GM12872 (cell line): ENCODE results near the gene UBE3C.

ENCODE experiments used
- CTCF ChIP-seq: IDR thresholded peaks from 3 replicates; pipeline ENCODE4 v1.5.1; 2011; ENCODE audit warnings: low read depth, mild to moderate bottlenecking, low read length, moderate library complexity; ENCODE audit not compliant: insufficient read depth

Gene UBE3C

GRCh38 chr7:157282141-157282801 lies 143.5 kb downstream of the UBE3C start:
- no peak for TF ChIP-seq CTCF

GRCh38 chr7:157284229-157285014 lies 145.7 kb downstream of the UBE3C start:
- TF ChIP-seq CTCF: no peak

- no peak for TF ChIP-seq CTCF
Observed at GRCh38 chr7:157291404-157292080, 152.8 kb downstream of the UBE3C start.

DNA sequence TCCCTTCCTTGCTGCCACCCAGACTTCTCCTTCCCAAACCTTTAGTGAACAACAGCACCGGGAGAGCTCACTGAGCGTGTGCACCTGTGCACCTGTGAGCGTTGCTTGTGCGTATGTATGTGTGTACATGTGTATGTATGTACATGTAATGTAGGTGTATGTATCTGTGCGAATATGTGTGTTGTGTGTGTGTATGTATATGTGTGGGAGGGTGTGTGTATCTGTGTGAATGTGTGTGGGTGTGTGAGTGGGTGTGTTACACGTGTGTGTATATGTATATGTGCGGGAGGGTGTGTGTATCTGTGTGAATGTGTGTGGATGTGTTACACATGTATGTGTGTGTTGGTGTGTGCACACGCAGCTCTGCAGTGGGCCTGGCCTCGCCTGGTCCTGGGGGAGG lies 153.5 kb downstream of the UBE3C start:
- no peak for TF ChIP-seq CTCF

DNA sequence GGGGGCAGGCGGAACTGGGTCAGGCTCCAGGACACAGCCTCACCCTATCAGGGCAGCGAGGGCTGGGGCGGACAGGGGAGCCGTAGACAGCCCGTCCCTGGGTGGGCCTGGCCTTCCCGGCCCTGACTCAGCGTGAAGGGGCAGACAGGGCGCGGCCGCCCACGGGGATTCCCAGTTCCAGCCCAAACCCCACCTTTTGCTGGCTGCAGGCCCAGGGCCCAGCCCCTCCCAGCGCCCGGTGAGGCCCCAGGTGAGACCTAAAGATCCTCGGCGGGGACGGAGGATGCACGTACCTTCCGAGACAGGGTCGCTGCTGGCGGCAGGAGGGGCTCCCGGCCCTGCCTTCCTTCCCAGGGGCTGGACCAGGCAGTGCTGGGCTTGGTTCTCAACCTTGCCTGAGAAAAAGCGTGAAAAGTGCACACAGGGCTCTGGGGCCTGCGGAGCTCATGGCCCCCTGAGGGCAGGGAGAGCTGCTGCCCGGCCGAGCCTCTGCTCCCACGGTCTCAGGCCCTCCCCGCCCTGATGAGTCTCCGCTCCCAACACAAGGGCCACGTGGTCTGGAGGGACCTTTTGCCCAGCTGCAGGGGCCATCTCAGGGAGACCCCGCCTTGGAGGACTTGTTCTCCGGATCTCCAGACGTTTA lies 154.2 kb downstream of the UBE3C start:
- TF ChIP-seq CTCF: no peak

- no peak for TF ChIP-seq CTCF
Observed at GRCh38 chr7:157293413-157293788, 154.7 kb downstream of the UBE3C start.

- no peak for TF ChIP-seq CTCF
Observed at GRCh38 chr7:157294773-157295172, 156.0 kb downstream of the UBE3C start.
